CD4-positive, alpha-beta memory T cell (primary cell): ENCODE data around the gene PLA2G15. TPM values are rescaled to one million over a fixed set of nuclear protein-coding genes. Genes with fewer than 3 reads are reported as not detected.

ENCODE experiments used
- CTCF ChIA-PET: fragments of 350-600 bp; sonication (Branson Sonifier 250); formaldehyde crosslinking; loops from one replicate; lab custom pipeline; 2021; ENCODE audit warnings: inconsistent platforms; ENCODE audit not compliant: partially characterized antibody; lab: Charles Lee
- POLR2A ChIA-PET: fragments of 350-600 bp; sonication (Branson Sonifier 250); formaldehyde crosslinking; loops from one replicate; lab custom pipeline; 2021; ENCODE audit not compliant: partially characterized antibody; lab: Charles Lee
- DNase-seq, 5 donors: peaks; one replicate each; pipeline versions ENCODE4 v3.0.0 to v3.0.0-alpha.2; 2020 to 2022; ENCODE audit warnings: mixed read lengths in 1 of 5
- H3K27ac ChIP-seq: one replicate; pipeline ENCODE4 v1.7.0; 2013; ENCODE audit warnings: low read depth, low read length
- H3K27me3 ChIP-seq: 2 replicates; pipeline ENCODE4 v1.7.0; 2013; ENCODE audit warnings: mild to moderate bottlenecking, low read length, moderate library complexity; ENCODE audit not compliant: insufficient read depth
- H3K36me3 ChIP-seq: 2 replicates; pipeline ENCODE4 v1.7.0; 2013; ENCODE audit warnings: mild to moderate bottlenecking, low read length, moderate library complexity; ENCODE audit not compliant: insufficient read depth
- H3K4me1 ChIP-seq: 2 replicates; pipeline ENCODE4 v1.7.0; 2013; ENCODE audit warnings: mild to moderate bottlenecking, low read length, moderate library complexity; ENCODE audit not compliant: insufficient read depth
- H3K4me3 ChIP-seq, 2 donors: one replicate each; pipeline ENCODE4 v1.7.0; 2013; ENCODE audit warnings: low read length in 2 of 2, mild to moderate bottlenecking in 1 of 2
- H3K9me3 ChIP-seq, 2 donors: one replicate each; pipeline ENCODE4 v1.7.0; 2013; ENCODE audit warnings: low read length in 2 of 2, control low read depth in 1 of 2; ENCODE audit not compliant: control insufficient read depth in 1 of 2
- H3K27ac Mint-ChIP-seq, 7 donors: one replicate each; pipeline ENCODE4 v1.8.0; 2020 to 2021; ENCODE audit warnings: mixed read lengths in 7 of 7, mild to moderate bottlenecking in 6 of 7, inconsistent platforms in 3 of 7, moderate library complexity in 3 of 7
- H3K27me3 Mint-ChIP-seq, 2 donors: one replicate each; pipeline ENCODE4 v1.8.0; 2020 to 2021; ENCODE audit warnings: mixed read lengths in 2 of 2
- H3K36me3 Mint-ChIP-seq, 2 donors: one replicate each; pipeline ENCODE4 v1.8.0; 2020 to 2021; ENCODE audit warnings: mixed read lengths in 2 of 2, inconsistent platforms in 1 of 2, mild to moderate bottlenecking in 1 of 2
- H3K4me1 Mint-ChIP-seq, 4 donors: one replicate each; pipeline ENCODE4 v1.8.0; 2020 to 2021; ENCODE audit warnings: mixed read lengths in 4 of 4, mild to moderate bottlenecking in 1 of 4
- H3K4me3 Mint-ChIP-seq, 8 donors: one replicate each; pipeline ENCODE4 v1.8.0; 2020 to 2021; ENCODE audit warnings: mixed read lengths in 8 of 8, mild to moderate bottlenecking in 7 of 8, moderate library complexity in 6 of 8, inconsistent platforms in 3 of 8
- H3K9me3 Mint-ChIP-seq, 8 donors: one replicate each; pipeline ENCODE4 v1.8.0; 2020 to 2021; ENCODE audit warnings: mixed read lengths in 8 of 8, mild to moderate bottlenecking in 5 of 8, inconsistent platforms in 3 of 8, moderate library complexity in 1 of 8
- intact Hi-C: fragments of 100-400 bp; cut with micrococcal nuclease; formaldehyde crosslinking; loops from one replicate; pipeline ENCODE4 v1.15.1; 2023
- polyA plus RNA-seq, 2 donors: library from polyadenylated mRNA; unstranded; fragments of 300-500 nt; fragmentation: Illumina TruSeq; gene quantifications; one replicate each; pipeline ENCODE4 v1.2.3, GENCODE V29; 2021
- total RNA-seq, 2 experiments: library from RNA; stranded (reverse); gene quantifications; one replicate each; pipeline ENCODE4 v1.2.3, GENCODE V29; 2021

The PLA2G15 gene
- total and polyA plus RNA-seq, 4 experiments from 2014 or later = 6.6 to 13.3 (median 11.4) TPM

DNA sequence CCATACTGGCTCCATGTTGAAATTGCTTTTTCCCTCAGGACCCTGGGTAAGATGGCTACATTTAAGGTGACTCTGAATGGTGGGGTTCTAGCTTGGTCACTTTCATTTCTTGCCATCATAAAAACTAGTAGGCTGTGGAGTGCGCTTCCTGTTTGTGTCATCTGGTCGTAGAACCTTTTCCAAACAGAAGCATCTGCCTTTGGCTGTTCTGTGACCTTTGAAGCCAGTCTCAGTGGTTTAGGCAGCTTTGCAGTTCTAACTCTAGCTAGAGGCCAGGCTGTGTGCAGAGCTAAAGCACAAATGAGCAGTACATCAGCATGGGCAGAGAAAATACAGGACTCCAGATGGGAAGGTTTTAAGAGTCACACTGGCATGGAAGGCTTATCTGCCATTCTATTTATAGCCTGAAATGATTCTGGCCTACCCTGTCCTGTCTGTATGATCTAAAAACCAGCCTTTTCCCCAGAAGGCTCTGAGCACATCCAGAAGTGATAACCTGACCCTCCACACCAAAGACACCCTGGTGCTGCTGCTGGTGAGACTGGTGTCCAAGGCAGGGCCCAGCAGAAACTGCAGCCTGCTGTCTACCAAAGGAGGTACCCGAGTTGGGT is 17.9 kb upstream of the PLA2G15 start:
- no peaks in the 10 kb centered on the region for H3K27me3 Mint-ChIP-seq
- Histone ChIP-seq H3K27me3 (no peaks in the 10 kb centered on the region), H3K36me3 (peaks cover 19% of the 10 kb centered on the region), H3K4me1 (peaks cover 23% of the 10 kb centered on the region), H3K9me3 (no peaks in the 10 kb centered on the region), H3K4me3 (no peak overlapping the region), H3K27ac (no peak overlapping the region)
- ChIA-PET CTCF (interaction anchor here (0.6 to 2.4 kb wide), 15 partner anchors 11 to 1357 kb away, joined by 3 to 19 read pairs (median 5); no protein-coding TSS in a partner anchor), POLR2A (interaction anchor here (0.7 to 3.0 kb wide), 5 partner anchors 8 to 190 kb away, joined by 3 to 17 read pairs (median 6); partner anchors contain the start of gene ESRP2)
- peaks cover 3 to 46% of the 10 kb centered on the region in 2 donors for H3K36me3 Mint-ChIP-seq
- peaks cover 22 to 41% (median 31%) of the 10 kb centered on the region in 4 donors for H3K4me1 Mint-ChIP-seq
- DNase-seq = no peak
- H3K27ac Mint-ChIP-seq = peak overlapping the region; percentile 26 to 89 (median 74)
- H3K4me3 Mint-ChIP-seq = peak overlapping the region in 2 of 8 donors; percentile 15 to 41
- intact Hi-C loops = no loop called here
- no peaks in the 10 kb centered on the region for H3K9me3 Mint-ChIP-seq

GRCh38 chr16:68227850-68228553 is 17.2 kb upstream of the PLA2G15 start:
- H3K4me3 ChIP-seq = no peak overlapping the region
- H3K27me3 ChIP-seq = no peaks in the 10 kb centered on the region
- no peaks in the 10 kb centered on the region for H3K27me3 Mint-ChIP-seq
- peaks cover 18 to 40% (median 28%) of the 10 kb centered on the region in 4 donors for H3K4me1 Mint-ChIP-seq
- peaks cover 23% of the 10 kb centered on the region for H3K4me1 ChIP-seq
- H3K27ac ChIP-seq = no peak overlapping the region
- peak overlapping the region in 1 of 8 donors; percentile 7 for H3K4me3 Mint-ChIP-seq
- intact Hi-C loops = loop anchor here (2.0 kb wide), 1 partner anchor 411 kb away; no protein-coding TSS in a partner anchor
- peaks cover 0 to 41% of the 10 kb centered on the region in 2 donors for H3K36me3 Mint-ChIP-seq
- no peaks in the 10 kb centered on the region for H3K9me3 Mint-ChIP-seq
- peaks cover 19% of the 10 kb centered on the region for H3K36me3 ChIP-seq
- no peak for DNase-seq
- peak overlapping the region; percentile 31 to 89 (median 68) for H3K27ac Mint-ChIP-seq
- ChIA-PET POLR2A (interaction anchor here (0.9 to 3.0 kb wide), 5 partner anchors 9 to 143 kb away, joined by 3 to 17 read pairs (median 5); partner anchors contain the start of genes ESRP2, NFATC3 and PLA2G15), CTCF (interaction anchor here (0.7 to 2.6 kb wide), 25 partner anchors 9 to 413 kb away, joined by 3 to 19 read pairs (median 4); no protein-coding TSS in a partner anchor)
- no peaks in the 10 kb centered on the region for H3K9me3 ChIP-seq

GRCh38 chr16:68228652-68229051 is 16.5 kb upstream of the PLA2G15 start:
- Histone ChIP-seq H3K9me3 (no peaks in the 10 kb centered on the region), H3K36me3 (peaks cover 19% of the 10 kb centered on the region), H3K4me1 (peaks cover 23% of the 10 kb centered on the region), H3K27ac (no peak overlapping the region), H3K4me3 (no peak overlapping the region), H3K27me3 (no peaks in the 10 kb centered on the region)
- Mint-ChIP-seq H3K27me3 (no peaks in the 10 kb centered on the region), H3K4me3 (no peak overlapping the region), H3K27ac (peak overlapping the region in 3 of 7 donors; percentile 36 to 70 (median 64)), H3K4me1 (peaks cover 20 to 44% (median 30%) of the 10 kb centered on the region in 4 donors), H3K9me3 (no peaks in the 10 kb centered on the region), H3K36me3 (peaks cover 0 to 37% of the 10 kb centered on the region in 2 donors)
- ChIA-PET CTCF (interaction anchor here (0.7 to 2.6 kb wide), 25 partner anchors 8 to 414 kb away, joined by 3 to 19 read pairs (median 4); no protein-coding TSS in a partner anchor), POLR2A (interaction anchor here (0.6 to 3.0 kb wide), 6 partner anchors 8 to 144 kb away, joined by 3 to 17 read pairs (median 5); partner anchors contain the start of genes ESRP2, NFATC3 and PLA2G15)
- no peak for DNase-seq
- intact Hi-C loops = loop anchor here (1.0 to 2.0 kb wide), 6 partner anchors 134 to 412 kb away; no protein-coding TSS in a partner anchor

- Mint-ChIP-seq H3K4me1 (peaks cover 21 to 50% (median 34%) of the 10 kb centered on the region in 4 donors), H3K36me3 (peaks cover 0 to 37% of the 10 kb centered on the region in 2 donors), H3K9me3 (peaks cover 0 to under 1% (median 0%) of the 10 kb centered on the region in 8 donors), H3K4me3 (peak overlapping the region in 1 of 8 donors; percentile 31), H3K27me3 (no peaks in the 10 kb centered on the region), H3K27ac (peak overlapping the region in 6 of 7 donors; percentile 10 to 89 (median 51))
- Histone ChIP-seq H3K27me3 (no peaks in the 10 kb centered on the region), H3K36me3 (peaks cover 19% of the 10 kb centered on the region), H3K4me1 (peaks cover 23% of the 10 kb centered on the region), H3K4me3 (no peak overlapping the region), H3K9me3 (no peaks in the 10 kb centered on the region), H3K27ac (no peak overlapping the region)
- CTCF ChIA-PET = interaction anchor here (0.6 to 2.6 kb wide), 17 partner anchors 9 to 653 kb away, joined by 3 to 6 read pairs (median 4); partner anchors contain the start of genes NFATC3 and NRN1L
- DNase-seq = peak in 4 of 5 donors; percentile 44 to 55 (median 52)
- POLR2A ChIA-PET = interaction anchor here (1.0 to 1.5 kb wide), 4 partner anchors 9 to 159 kb away, joined by 3 to 5 read pairs (median 4); no protein-coding TSS in a partner anchor
- intact Hi-C loops = loop anchor here (1.0 to 2.0 kb wide), 6 partner anchors 135 to 413 kb away; no protein-coding TSS in a partner anchor
Measured at GRCh38 chr16:68229431-68230175, 15.6 kb upstream of the PLA2G15 start.

GRCh38 chr16:68230176-68230571 is 15.0 kb upstream of the PLA2G15 start:
- peaks cover 22 to 56% (median 37%) of the 10 kb centered on the region in 4 donors for H3K4me1 Mint-ChIP-seq
- no peaks in the 10 kb centered on the region for H3K9me3 ChIP-seq
- H3K27ac Mint-ChIP-seq = peak overlapping the region in 1 of 7 donors; percentile 24
- H3K27me3 ChIP-seq = no peaks in the 10 kb centered on the region
- H3K36me3 ChIP-seq = peaks cover 19% of the 10 kb centered on the region
- H3K4me3 ChIP-seq = no peak overlapping the region
- intact Hi-C loops = no loop called here
- H3K27me3 Mint-ChIP-seq = no peaks in the 10 kb centered on the region
- DNase-seq = no peak
- H3K9me3 Mint-ChIP-seq = peaks cover 0 to 3% (median 0%) of the 10 kb centered on the region in 8 donors
- H3K27ac ChIP-seq = no peak overlapping the region
- ChIA-PET CTCF (interaction anchor here (0.6 to 2.6 kb wide), 17 partner anchors 8 to 654 kb away, joined by 3 to 6 read pairs (median 4); partner anchors contain the start of genes NFATC3 and NRN1L), POLR2A (interaction anchor here (1.0 to 1.5 kb wide), 4 partner anchors 9 to 160 kb away, joined by 3 to 5 read pairs (median 4); no protein-coding TSS in a partner anchor)
- H3K4me3 Mint-ChIP-seq = no peak overlapping the region
- peaks cover 0 to 36% of the 10 kb centered on the region in 2 donors for H3K36me3 Mint-ChIP-seq
- peaks cover 23% of the 10 kb centered on the region for H3K4me1 ChIP-seq

DNA sequence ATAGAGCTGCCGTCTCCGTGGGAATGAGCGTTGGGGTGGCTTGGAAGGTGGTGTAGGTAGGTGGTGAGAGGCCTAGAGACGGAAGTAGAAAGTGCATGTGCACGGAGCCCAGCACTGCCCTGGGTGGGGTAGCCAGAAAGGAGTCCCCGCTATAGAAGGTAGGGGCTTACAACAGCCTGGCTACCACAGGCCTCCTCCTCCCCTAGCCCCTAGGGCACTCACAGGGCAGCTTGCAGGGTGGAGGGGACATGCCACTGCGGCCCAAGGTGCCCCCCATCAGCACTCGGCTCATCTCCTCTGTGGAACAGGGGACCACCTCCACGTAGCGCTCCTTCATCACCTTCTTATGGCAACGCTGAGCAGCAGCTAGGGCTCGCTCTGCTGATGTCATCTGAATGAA is 14.2 kb upstream of the PLA2G15 start:
- CTCF ChIA-PET = interaction anchor here (0.6 to 1.5 kb wide), 5 partner anchors 8 to 347 kb away, joined by 3 to 6 read pairs (median 3); partner anchors contain the start of gene NRN1L
- H3K9me3 ChIP-seq = no peaks in the 10 kb centered on the region
- peaks cover 22% of the 10 kb centered on the region for H3K4me1 ChIP-seq
- Mint-ChIP-seq H3K4me3 (no peak overlapping the region), H3K27me3 (no peaks in the 10 kb centered on the region), H3K36me3 (peaks cover 0 to 28% of the 10 kb centered on the region in 2 donors), H3K27ac (peak overlapping the region in 2 of 7 donors; percentile 48 to 79), H3K4me1 (peaks cover 14 to 48% (median 33%) of the 10 kb centered on the region in 4 donors), H3K9me3 (peaks cover 0 to 3% (median 0%) of the 10 kb centered on the region in 8 donors)
- no peak for DNase-seq
- H3K4me3 ChIP-seq = no peak overlapping the region
- no peaks in the 10 kb centered on the region for H3K27me3 ChIP-seq
- H3K36me3 ChIP-seq = peaks cover 18% of the 10 kb centered on the region
- POLR2A ChIA-PET = interaction anchor here (1.5 kb wide), 1 partner anchor 161 kb away, joined by 4 read pairs; no protein-coding TSS in a partner anchor
- intact Hi-C loops = no loop called here
- H3K27ac ChIP-seq = no peak overlapping the region
